Loucy (cell line): ENCODE data around the gene CDY2B.
"Not testable (repeated sequence)": the region's sequence is repeated elsewhere in the genome, so short reads cannot be mapped to it uniquely, and the experiment has no call there.

Experiments used
- EZH2phosphoT487 ChIP-seq: fragments of 200-600 bp; IDR thresholded peaks from 2 replicates; pipeline ENCODE4 v1.6.1; 2018; ENCODE audit warnings: antibody characterized with exemption, mild to moderate bottlenecking, moderate library complexity, borderline replicate concordance
- TF ChIP-seq, protein P1 (sequence below): fragments of 200-600 bp; sonication (generic); conservative IDR thresholded peaks from 2 replicates; pipeline ENCODE4 v1.5.1; 2014; ENCODE audit warnings: mild to moderate bottlenecking, antibody characterized with exemption, low read length

DNA sequence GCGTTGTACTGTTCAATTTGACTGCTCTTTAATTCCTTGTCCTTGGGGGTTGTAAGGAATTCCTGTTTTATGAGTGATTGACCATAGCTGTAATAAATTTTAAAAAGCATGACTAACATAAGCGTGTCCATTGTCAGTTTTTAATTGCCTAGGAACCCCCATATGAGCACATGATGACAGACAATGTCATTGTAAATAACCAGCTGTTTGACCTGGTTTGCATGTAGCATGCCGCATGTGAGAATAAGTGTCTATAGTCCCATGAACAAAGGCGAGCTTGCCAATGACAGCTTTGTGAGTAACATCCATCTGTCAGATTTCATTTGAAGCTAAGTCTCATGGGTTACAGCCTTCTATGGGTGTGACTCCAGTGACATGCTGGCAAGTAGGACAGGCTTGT is 30.9 kb downstream of the CDY2B start:
- TF ChIP-seq, protein P1, sequence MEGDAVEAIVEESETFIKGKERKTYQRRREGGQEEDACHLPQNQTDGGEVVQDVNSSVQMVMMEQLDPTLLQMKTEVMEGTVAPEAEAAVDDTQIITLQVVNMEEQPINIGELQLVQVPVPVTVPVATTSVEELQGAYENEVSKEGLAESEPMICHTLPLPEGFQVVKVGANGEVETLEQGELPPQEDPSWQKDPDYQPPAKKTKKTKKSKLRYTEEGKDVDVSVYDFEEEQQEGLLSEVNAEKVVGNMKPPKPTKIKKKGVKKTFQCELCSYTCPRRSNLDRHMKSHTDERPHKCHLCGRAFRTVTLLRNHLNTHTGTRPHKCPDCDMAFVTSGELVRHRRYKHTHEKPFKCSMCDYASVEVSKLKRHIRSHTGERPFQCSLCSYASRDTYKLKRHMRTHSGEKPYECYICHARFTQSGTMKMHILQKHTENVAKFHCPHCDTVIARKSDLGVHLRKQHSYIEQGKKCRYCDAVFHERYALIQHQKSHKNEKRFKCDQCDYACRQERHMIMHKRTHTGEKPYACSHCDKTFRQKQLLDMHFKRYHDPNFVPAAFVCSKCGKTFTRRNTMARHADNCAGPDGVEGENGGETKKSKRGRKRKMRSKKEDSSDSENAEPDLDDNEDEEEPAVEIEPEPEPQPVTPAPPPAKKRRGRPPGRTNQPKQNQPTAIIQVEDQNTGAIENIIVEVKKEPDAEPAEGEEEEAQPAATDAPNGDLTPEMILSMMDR = not testable (repeated sequence)
- not testable (repeated sequence) for TF ChIP-seq EZH2phosphoT487
